HG03159 (cell line): Measurements from ENCODE around the gene GOLGA3.
"Not testable (repeated sequence)": the region's sequence is repeated elsewhere in the genome, so short reads cannot be mapped to it uniquely, and the experiment has no call there.

Experiments
- ATAC-seq: cut with Tn5 transposase; IDR thresholded peaks from one replicate; pipeline ENCODE4 v1.9.1; 2021; ENCODE audit warnings: mild to moderate bottlenecking, moderate library complexity; ENCODE audit not compliant: unreplicated experiment

Gene GOLGA3

GRCh38 chr12:132754160-132754932, 74.3 kb downstream of the GOLGA3 start:
- no peak for ATAC-seq

- ATAC-seq, result not testable (repeated sequence)
Observed at GRCh38 chr12:132753670-132754069, 75.0 kb downstream of the GOLGA3 start.

- ATAC-seq, result no peak
Observed at GRCh38 chr12:132748319-132748718, 80.3 kb downstream of the GOLGA3 start.

GRCh38 chr12:132747896-132748295, 80.8 kb downstream of the GOLGA3 start:
- no peak for ATAC-seq

GRCh38 chr12:132747395-132747794, 81.3 kb downstream of the GOLGA3 start:
- ATAC-seq, result no peak

- no peak for ATAC-seq
Observed at GRCh38 chr12:132746613-132747012, 82.1 kb downstream of the GOLGA3 start.

- ATAC-seq, result no peak
Observed at GRCh38 chr12:132743831-132744230, 84.8 kb downstream of the GOLGA3 start.

- no peak for ATAC-seq
Observed at GRCh38 chr12:132741620-132742019, 87.0 kb downstream of the GOLGA3 start.

- ATAC-seq, result no peak
Observed at GRCh38 chr12:132740652-132741051, 88.0 kb downstream of the GOLGA3 start.

GRCh38 chr12:132740313-132740646, 88.4 kb downstream of the GOLGA3 start:
- no peak for ATAC-seq

- no peak for ATAC-seq
Observed at GRCh38 chr12:132739600-132740312, 88.9 kb downstream of the GOLGA3 start.

- no peak for ATAC-seq
Observed at GRCh38 chr12:132736913-132737312, 91.8 kb downstream of the GOLGA3 start.

GRCh38 chr12:132736378-132736777, 92.3 kb downstream of the GOLGA3 start:
- no peak for ATAC-seq

- no peak for ATAC-seq
Observed at GRCh38 chr12:132735496-132735895, 93.2 kb downstream of the GOLGA3 start.

- ATAC-seq, result no peak
Observed at GRCh38 chr12:132734206-132734605, 94.5 kb downstream of the GOLGA3 start.

GRCh38 chr12:132731574-132731973, 97.1 kb downstream of the GOLGA3 start:
- no peak for ATAC-seq

- no peak for ATAC-seq
Observed at GRCh38 chr12:132730353-132730752, 98.3 kb downstream of the GOLGA3 start.

GRCh38 chr12:132729541-132730320, 98.9 kb downstream of the GOLGA3 start:
- ATAC-seq, result no peak

- ATAC-seq, result no peak
Observed at GRCh38 chr12:132728502-132728901, 100.2 kb downstream of the GOLGA3 start.

GRCh38 chr12:132727091-132727794, 101.4 kb downstream of the GOLGA3 start:
- no peak for ATAC-seq

GRCh38 chr12:132726386-132726785, 102.3 kb downstream of the GOLGA3 start:
- no peak for ATAC-seq
